Measurements from ENCODE around the gene ODAD2. TPM values are rescaled to one million over a fixed set of nuclear protein-coding genes. Genes with fewer than 3 reads are reported as not detected.
"Not testable (repeated sequence)": the region's sequence is repeated elsewhere in the genome, so short reads cannot be mapped to it uniquely, and the experiment has no call there.

ODAD2 gene
- total RNA-seq, 1 experiment from 2014 or later = not detected

DNA sequence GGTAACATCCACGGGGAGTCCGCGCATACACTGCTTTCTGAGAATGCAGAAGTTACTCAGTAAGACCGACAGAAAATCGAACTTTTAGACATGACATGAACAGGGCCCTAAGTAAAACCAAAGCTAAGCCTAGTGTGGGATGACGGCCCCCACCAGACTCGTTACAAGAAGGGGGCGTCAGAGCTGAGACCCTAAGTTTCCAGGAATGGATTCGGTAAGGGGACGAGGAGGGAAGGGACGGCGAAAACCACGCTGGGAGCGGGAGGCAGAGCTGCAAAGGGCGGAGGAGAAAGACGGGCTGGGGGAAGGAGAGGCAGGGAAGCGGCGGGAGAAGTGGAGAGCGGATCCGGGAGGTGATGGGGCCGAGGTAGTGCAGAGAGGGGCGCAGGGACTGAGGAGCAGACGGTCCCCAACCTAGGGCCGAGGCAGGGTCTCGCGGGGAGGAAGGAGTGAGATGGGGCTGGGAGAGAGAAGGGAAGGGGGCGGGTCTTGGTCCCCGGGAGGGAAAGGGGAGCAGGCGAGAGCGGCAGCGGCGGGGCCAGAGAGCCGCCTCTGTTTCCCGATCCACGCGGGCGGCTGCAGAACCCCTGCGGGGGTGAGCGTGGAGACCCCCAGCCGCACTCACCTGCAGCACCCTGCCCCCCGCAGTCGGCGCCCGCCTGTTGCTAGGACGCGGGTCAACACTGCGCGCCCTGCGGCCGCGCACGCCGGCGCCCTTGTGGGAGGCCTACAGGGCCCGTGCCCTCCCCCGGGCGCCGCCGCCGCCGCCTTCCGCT lies 513 bp downstream of the ODAD2 start:
- no peaks in the 10 kb centered on the region for H3K9me3 ChIP-seq (ENCODE audit: insufficient read depth, low read depth)
- intact Hi-C loops (cut with micrococcal nuclease; ENCODE audit: unreplicated experiment) = no loop called here
- H3K27me3 ChIP-seq (ENCODE audit: insufficient read depth, low read depth) = no peaks in the 10 kb centered on the region
- H2AFZ ChIP-seq = no peak overlapping the region
- ChIA-PET CTCF (no interaction called here), POLR2A (ENCODE audit: unreplicated experiment) (no interaction called here)
- H3K4me1 ChIP-seq (replicated peaks; ENCODE audit: insufficient read depth) = no peaks in the 10 kb centered on the region
- H3K79me2 ChIP-seq (ENCODE audit: low read depth) = no peaks in the 10 kb centered on the region
- no peak overlapping the region for H3K4me2 ChIP-seq
- no peak for TF ChIP-seq EZH2 (IDR thresholded peaks at IDR 0.05; ENCODE audit: low read depth)
- TF ChIP-seq, protein P1, sequence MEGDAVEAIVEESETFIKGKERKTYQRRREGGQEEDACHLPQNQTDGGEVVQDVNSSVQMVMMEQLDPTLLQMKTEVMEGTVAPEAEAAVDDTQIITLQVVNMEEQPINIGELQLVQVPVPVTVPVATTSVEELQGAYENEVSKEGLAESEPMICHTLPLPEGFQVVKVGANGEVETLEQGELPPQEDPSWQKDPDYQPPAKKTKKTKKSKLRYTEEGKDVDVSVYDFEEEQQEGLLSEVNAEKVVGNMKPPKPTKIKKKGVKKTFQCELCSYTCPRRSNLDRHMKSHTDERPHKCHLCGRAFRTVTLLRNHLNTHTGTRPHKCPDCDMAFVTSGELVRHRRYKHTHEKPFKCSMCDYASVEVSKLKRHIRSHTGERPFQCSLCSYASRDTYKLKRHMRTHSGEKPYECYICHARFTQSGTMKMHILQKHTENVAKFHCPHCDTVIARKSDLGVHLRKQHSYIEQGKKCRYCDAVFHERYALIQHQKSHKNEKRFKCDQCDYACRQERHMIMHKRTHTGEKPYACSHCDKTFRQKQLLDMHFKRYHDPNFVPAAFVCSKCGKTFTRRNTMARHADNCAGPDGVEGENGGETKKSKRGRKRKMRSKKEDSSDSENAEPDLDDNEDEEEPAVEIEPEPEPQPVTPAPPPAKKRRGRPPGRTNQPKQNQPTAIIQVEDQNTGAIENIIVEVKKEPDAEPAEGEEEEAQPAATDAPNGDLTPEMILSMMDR (conservative IDR thresholded peaks at IDR 0.05) = no peak
- no TSS peak for BruUV-seq (replicated peaks)
- DNase-seq = no peak
- no peaks in the 10 kb centered on the region for H3K36me3 ChIP-seq (ENCODE audit: low read depth)
- no peaks in the 10 kb centered on the region for H3F3A ChIP-seq (ENCODE audit: insufficient read depth, low read depth)
- H4K20me1 ChIP-seq (ENCODE audit: insufficient read depth) = no peaks in the 10 kb centered on the region
- H3K27ac ChIP-seq = no peak overlapping the region
- H3K9me2 ChIP-seq (ENCODE audit: insufficient read depth) = no peaks in the 10 kb centered on the region
- no peak overlapping the region for H3K4me3 ChIP-seq

DNA sequence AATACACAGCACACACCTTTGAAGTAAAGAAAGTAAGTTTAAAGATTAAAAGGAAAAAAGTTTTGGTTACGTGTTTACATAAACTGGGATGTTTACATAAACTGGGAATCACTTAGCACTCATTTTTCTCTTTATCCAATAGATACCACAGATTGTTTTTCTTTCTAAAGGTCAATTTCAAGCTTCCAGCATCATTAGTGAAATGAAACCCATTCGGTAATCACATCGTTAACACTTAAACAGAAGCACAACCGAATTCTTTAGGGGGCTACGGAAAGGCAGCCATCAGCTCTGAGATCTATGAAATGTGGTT lies 1.1 kb downstream of the ODAD2 start:
- no peaks in the 10 kb centered on the region for H3K27me3 ChIP-seq (ENCODE audit: insufficient read depth, low read depth)
- no peak overlapping the region for H3K4me3 ChIP-seq
- H3K9me3 ChIP-seq (ENCODE audit: insufficient read depth, low read depth) = no peaks in the 10 kb centered on the region
- BruUV-seq (replicated peaks) = no TSS peak
- no peak overlapping the region for H3K27ac ChIP-seq
- no peak overlapping the region for H3K4me2 ChIP-seq
- no peaks in the 10 kb centered on the region for H3K9me2 ChIP-seq (ENCODE audit: insufficient read depth)
- H3K36me3 ChIP-seq (ENCODE audit: low read depth) = no peaks in the 10 kb centered on the region
- no peaks in the 10 kb centered on the region for H3K4me1 ChIP-seq (replicated peaks; ENCODE audit: insufficient read depth)
- intact Hi-C loops (cut with micrococcal nuclease; ENCODE audit: unreplicated experiment) = no loop called here
- H3K79me2 ChIP-seq (ENCODE audit: low read depth) = no peaks in the 10 kb centered on the region
- DNase-seq = no peak
- no peaks in the 10 kb centered on the region for H3F3A ChIP-seq (ENCODE audit: insufficient read depth, low read depth)
- POLR2A ChIA-PET (ENCODE audit: unreplicated experiment) = no interaction called here
- CTCF ChIA-PET = no interaction called here
- H4K20me1 ChIP-seq (ENCODE audit: insufficient read depth) = no peaks in the 10 kb centered on the region
- no peak overlapping the region for H2AFZ ChIP-seq
- no peak for TF ChIP-seq EZH2 (IDR thresholded peaks at IDR 0.05; ENCODE audit: low read depth)
- TF ChIP-seq, protein P1 (conservative IDR thresholded peaks at IDR 0.05) = no peak

DNA sequence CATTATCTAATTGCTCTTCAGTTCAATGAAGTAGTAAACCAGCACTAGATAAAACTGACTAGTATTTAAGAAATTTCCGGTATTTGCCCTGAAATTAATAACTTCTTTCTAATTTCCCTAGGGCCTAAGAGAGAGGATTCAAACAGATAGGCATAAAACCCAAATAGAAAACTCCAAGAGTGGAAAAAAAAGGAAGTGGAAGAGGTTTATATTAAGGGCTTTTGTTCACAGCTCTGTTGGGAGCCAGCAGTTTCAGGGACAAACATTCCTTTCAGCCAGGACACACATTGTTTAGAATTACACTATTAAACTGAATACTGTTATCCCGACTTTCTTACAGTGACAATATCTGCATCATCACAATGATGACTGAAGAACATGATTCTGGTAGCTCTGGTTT lies 3.6 kb downstream of the ODAD2 start:
- Histone ChIP-seq H3F3A (ENCODE audit: insufficient read depth, low read depth) (no peaks in the 10 kb centered on the region), H3K4me1 (replicated peaks; ENCODE audit: insufficient read depth) (no peaks in the 10 kb centered on the region), H3K27me3 (ENCODE audit: insufficient read depth, low read depth) (no peaks in the 10 kb centered on the region), H3K4me2 (no peak overlapping the region), H3K4me3 (no peak overlapping the region), H3K9me3 (ENCODE audit: insufficient read depth, low read depth) (no peaks in the 10 kb centered on the region), H3K27ac (no peak overlapping the region), H3K36me3 (ENCODE audit: low read depth) (no peaks in the 10 kb centered on the region), H3K79me2 (ENCODE audit: low read depth) (no peaks in the 10 kb centered on the region), H3K9me2 (ENCODE audit: insufficient read depth) (no peaks in the 10 kb centered on the region), H4K20me1 (ENCODE audit: insufficient read depth) (no peaks in the 10 kb centered on the region), H2AFZ (no peak overlapping the region)
- TF ChIP-seq, protein P1 (conservative IDR thresholded peaks at IDR 0.05) = no peak
- TF ChIP-seq EZH2 (IDR thresholded peaks at IDR 0.05; ENCODE audit: low read depth) = no peak
- intact Hi-C loops (cut with micrococcal nuclease; ENCODE audit: unreplicated experiment) = no loop called here
- no TSS peak for BruUV-seq (replicated peaks)
- POLR2A ChIA-PET (ENCODE audit: unreplicated experiment) = no interaction called here
- DNase-seq = no peak
- CTCF ChIA-PET = no interaction called here

DNA sequence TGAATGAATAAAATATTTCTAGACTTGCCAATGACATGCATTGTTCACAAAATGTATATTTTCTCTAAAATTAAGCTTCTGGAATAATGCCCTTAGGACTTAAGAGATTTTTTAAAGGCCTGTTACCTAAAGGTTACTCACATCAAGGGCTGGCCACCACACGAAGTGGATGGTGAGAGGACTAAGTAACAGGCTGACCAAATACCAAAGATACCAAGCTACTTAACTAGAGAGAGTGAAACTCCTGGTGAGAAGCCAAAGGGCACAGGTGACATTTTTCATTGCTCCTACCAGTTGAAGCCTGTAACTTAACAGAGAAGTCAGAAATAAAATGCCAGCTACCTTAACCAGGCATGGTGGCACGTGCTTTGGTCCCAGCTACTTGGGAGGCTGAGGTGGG lies 9.5 kb downstream of the ODAD2 start:
- H3K4me2 ChIP-seq; H3K27me3 ChIP-seq (ENCODE audit: insufficient read depth, low read depth); H3K36me3 ChIP-seq (ENCODE audit: low read depth); H3F3A ChIP-seq (ENCODE audit: insufficient read depth, low read depth); CTCF ChIA-PET; H3K4me1 ChIP-seq (replicated peaks; ENCODE audit: insufficient read depth); DNase-seq; H4K20me1 ChIP-seq (ENCODE audit: insufficient read depth); H3K27ac ChIP-seq; H3K9me2 ChIP-seq (ENCODE audit: insufficient read depth); H3K4me3 ChIP-seq; H2AFZ ChIP-seq; POLR2A ChIA-PET (ENCODE audit: unreplicated experiment); H3K9me3 ChIP-seq (ENCODE audit: insufficient read depth, low read depth); intact Hi-C loops (cut with micrococcal nuclease; ENCODE audit: unreplicated experiment); H3K79me2 ChIP-seq (ENCODE audit: low read depth); BruUV-seq (replicated peaks): not testable (repeated sequence)
